ENCODE results near the gene IP6K1. TPM values are rescaled to one million over a fixed set of nuclear protein-coding genes. Genes with fewer than 3 reads are reported as not detected.
A peak's percentile ranks its signal among the peaks of the same experiment; 100 is the strongest.

The IP6K1 gene
- total and polyA plus RNA-seq, 10 of the 15 experiments (the other 5 are each of a cell fraction or from before 2014, with no cell fraction given) = 1.3 to 30.6 (median 18.2) TPM

GRCh38 chr3:49786357-49787181, at the start of gene IP6K1 (continued):
- TF ChIP-seq CTCF (IDR thresholded peaks at IDR 0.05 in 2 of 3, conservative IDR thresholded peaks at IDR 0.05 in 1 of 3; ENCODE audit: control insufficient read depth in 2 of 3, extremely low read depth in 1 of 3, insufficient read depth in 1 of 3, low read depth in 3 of 3, low read length in 3 of 3) (no peak), ATF7 (IDR thresholded peaks at IDR 0.05; ENCODE audit: low read depth) (peak; percentile 86), CUX1 (IDR thresholded peaks at IDR 0.05; ENCODE audit: insufficient replicate concordance, low read depth, low read length) (no peak), CREB1 (IDR thresholded peaks at IDR 0.05; ENCODE audit: low read depth) (peak; percentile 84), SUZ12 (IDR thresholded peaks at IDR 0.05; ENCODE audit: unreplicated experiment) (no peak), DPF2 (IDR thresholded peaks at IDR 0.05) (peak; percentile 100), KDM1A (IDR thresholded peaks at IDR 0.05; ENCODE audit: borderline replicate concordance) (no peak), E4F1 (IDR thresholded peaks at IDR 0.05; ENCODE audit: borderline replicate concordance, partially characterized antibody) (no peak), BCLAF1 (IDR thresholded peaks at IDR 0.05) (no peak), FOXM1 (IDR thresholded peaks at IDR 0.05; ENCODE audit: low read depth, low read length) (no peak), GABPA (IDR thresholded peaks at IDR 0.05; ENCODE audit: low read depth) (peak; percentile 75), RELA (IDR thresholded peaks at IDR 0.05; ENCODE audit: borderline replicate concordance, partially characterized antibody) (peak; percentile 86), ZSCAN29 (IDR thresholded peaks at IDR 0.05) (no peak), PBX3 (IDR thresholded peaks at IDR 0.05; ENCODE audit: insufficient replicate concordance, low read depth, low read length) (peak; percentile 100)
